Activated B cell treated with CpG ODN at 0.5 μM for 24 hours (primary cell): ENCODE measurements around the gene OR4N2. TPM values are rescaled to one million over a fixed set of nuclear protein-coding genes. Genes with fewer than 3 reads are reported as not detected.
"Not testable (repeated sequence)": the region's sequence is repeated elsewhere in the genome, so short reads cannot be mapped to it uniquely, and the experiment has no call there.

Experiments used
- ATAC-seq: fragments of 200-7000 bp; cut with Tn5 transposase; one replicate; pipeline ENCODE4 v1.10.0; 2021; ENCODE audit warnings: low read depth, mild to moderate bottlenecking, moderate library complexity
- CTCF ChIA-PET: fragments of 350-600 bp; sonication (Branson Sonifier 250); formaldehyde crosslinking; loops from one replicate; lab custom pipeline; 2021; ENCODE audit warnings: antibody characterized with exemption; lab: Charles Lee
- POLR2A ChIA-PET: fragments of 350-600 bp; sonication (Branson Sonifier 250); formaldehyde crosslinking; loops from one replicate; lab custom pipeline; 2021; ENCODE audit warnings: antibody characterized with exemption; lab: Charles Lee
- DNase-seq: peaks from one replicate; pipeline ENCODE4 v3.0.0; 2022
- H3K27ac Mint-ChIP-seq: one replicate; pipeline ENCODE4 v1.8.0; 2020; ENCODE audit warnings: mixed read lengths
- H3K27me3 Mint-ChIP-seq: one replicate; pipeline ENCODE4 v1.8.0; 2021; ENCODE audit warnings: mixed read lengths
- H3K36me3 Mint-ChIP-seq: one replicate; pipeline ENCODE4 v1.8.0; 2021; ENCODE audit warnings: low read depth, mixed read lengths
- H3K4me1 Mint-ChIP-seq: one replicate; pipeline ENCODE4 v1.8.0; 2021; ENCODE audit warnings: mixed read lengths
- H3K4me3 Mint-ChIP-seq: one replicate; pipeline ENCODE4 v1.8.0; 2020; ENCODE audit warnings: mild to moderate bottlenecking, mixed read lengths
- H3K9me3 Mint-ChIP-seq: one replicate; pipeline ENCODE4 v1.8.0; 2020; ENCODE audit warnings: mixed read lengths
- CTCF ChIP-seq: fragments of 200-600 bp; IDR thresholded peaks from one replicate; pipeline ENCODE4 v1.8.0; 2022; ENCODE audit warnings: antibody characterized with exemption, mild to moderate bottlenecking
- intact Hi-C: fragments of 100-400 bp; cut with micrococcal nuclease; formaldehyde crosslinking; loops from one replicate; pipeline ENCODE4 v1.15.1; 2024
- total RNA-seq: library from RNA; stranded (reverse); gene quantifications from 2 replicates; pipeline ENCODE4 v1.2.3, GENCODE V29; 2022

OR4N2 gene
- total RNA-seq, 1 donor from 2014 or later: not detected

GRCh38 chr14:19823178-19823577 lies 19.6 kb downstream of the OR4N2 start:
- ChIA-PET CTCF (interaction anchor here (0.6 kb wide), 1 partner anchor 841 kb away, joined by 3 read pairs; no protein-coding TSS in a partner anchor), POLR2A (no interaction called here)
- Mint-ChIP-seq H3K27ac (no peak overlapping the region), H3K9me3 (peaks cover 5% of the 10 kb centered on the region), H3K27me3 (no peaks in the 10 kb centered on the region), H3K4me1 (no peaks in the 10 kb centered on the region), H3K36me3 (no peaks in the 10 kb centered on the region), H3K4me3 (no peak overlapping the region)
- ATAC-seq: no peak
- no peak for TF ChIP-seq CTCF
- no peak for DNase-seq
- intact Hi-C loops: no loop called here

- Mint-ChIP-seq H3K4me3 (no peak overlapping the region), H3K27me3 (no peaks in the 10 kb centered on the region), H3K36me3 (no peaks in the 10 kb centered on the region), H3K27ac (no peak overlapping the region), H3K4me1 (no peaks in the 10 kb centered on the region), H3K9me3 (peaks cover 5% of the 10 kb centered on the region)
- DNase-seq (no peak), ATAC-seq (no peak)
- POLR2A ChIA-PET: no interaction called here
- CTCF ChIA-PET: interaction anchor here (0.6 kb wide), 1 partner anchor 840 kb away, joined by 3 read pairs; no protein-coding TSS in a partner anchor
- TF ChIP-seq CTCF: no peak
- intact Hi-C loops: no loop called here
Observed at GRCh38 chr14:19823765-19824164, 20.2 kb downstream of the OR4N2 start.

GRCh38 chr14:19827626-19828244 lies 24.2 kb downstream of the OR4N2 start:
- H3K27me3 Mint-ChIP-seq, CTCF ChIA-PET: not testable (repeated sequence)

GRCh38 chr14:19828314-19828713 lies 24.7 kb downstream of the OR4N2 start:
- peaks cover 3% of the 10 kb centered on the region for H3K9me3 Mint-ChIP-seq
- intact Hi-C loops: no loop called here
- ATAC-seq: no peak
- no peak for TF ChIP-seq CTCF
- no peaks in the 10 kb centered on the region for H3K36me3 Mint-ChIP-seq
- H3K4me3 Mint-ChIP-seq: no peak overlapping the region
- DNase-seq: no peak
- H3K27ac Mint-ChIP-seq: no peak overlapping the region
- ChIA-PET CTCF (no interaction called here), POLR2A (no interaction called here)
- H3K27me3 Mint-ChIP-seq: no peaks in the 10 kb centered on the region
- no peaks in the 10 kb centered on the region for H3K4me1 Mint-ChIP-seq

More at GRCh38 chr14:19827626-19828244, 24.2 kb downstream of the OR4N2 start:
- ATAC-seq, POLR2A ChIA-PET, DNase-seq, H3K9me3 Mint-ChIP-seq, H3K36me3 Mint-ChIP-seq, H3K4me3 Mint-ChIP-seq, intact Hi-C loops, H3K27ac Mint-ChIP-seq, H3K4me1 Mint-ChIP-seq: not testable (repeated sequence)

- H3K27ac Mint-ChIP-seq, H3K4me1 Mint-ChIP-seq, H3K27me3 Mint-ChIP-seq, POLR2A ChIA-PET, intact Hi-C loops, H3K4me3 Mint-ChIP-seq, ATAC-seq, CTCF ChIA-PET, H3K36me3 Mint-ChIP-seq, DNase-seq, H3K9me3 Mint-ChIP-seq: not testable (repeated sequence)
Observed at GRCh38 chr14:19834203-19834848, 30.8 kb downstream of the OR4N2 start.

- H3K9me3 Mint-ChIP-seq: no peaks in the 10 kb centered on the region
- intact Hi-C loops: no loop called here
- H3K27me3 Mint-ChIP-seq: no peaks in the 10 kb centered on the region
- no peak for TF ChIP-seq CTCF
- CTCF ChIA-PET: no interaction called here
- POLR2A ChIA-PET: no interaction called here
- DNase-seq (no peak), ATAC-seq (no peak)
- no peak overlapping the region for H3K27ac Mint-ChIP-seq
- no peak overlapping the region for H3K4me3 Mint-ChIP-seq
- H3K36me3 Mint-ChIP-seq: no peaks in the 10 kb centered on the region
- H3K4me1 Mint-ChIP-seq: no peaks in the 10 kb centered on the region
Observed at GRCh38 chr14:19838433-19838832, 34.9 kb downstream of the OR4N2 start.
